GM04503 (cell line): ENCODE data around the gene AQP1.

Experiments used
- DNase-seq: peaks from one replicate; pipeline ENCODE4 v3.0.0-alpha.2; 2012; ENCODE audit warnings: low read depth

Gene AQP1

DNA sequence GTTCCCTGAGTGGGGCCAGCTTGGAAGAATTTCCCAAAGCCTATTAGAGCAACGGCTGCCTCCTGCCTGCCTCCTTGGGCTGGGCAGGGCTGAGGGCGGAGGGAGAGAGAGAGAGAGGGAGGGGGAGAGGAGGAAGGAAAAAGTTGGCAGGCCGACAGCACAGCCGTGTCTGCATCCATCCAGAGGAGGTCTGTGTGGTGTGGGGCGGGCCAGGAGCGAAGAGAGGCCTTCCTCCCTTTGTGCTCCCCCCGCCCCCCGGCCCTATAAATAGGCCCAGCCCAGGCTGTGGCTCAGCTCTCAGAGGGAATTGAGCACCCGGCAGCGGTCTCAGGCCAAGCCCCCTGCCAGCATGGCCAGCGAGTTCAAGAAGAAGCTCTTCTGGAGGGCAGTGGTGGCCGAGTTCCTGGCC is at the start of gene AQP1:
AQP1 (plus strand) TSS at position 293 of the 409 bp plus-strand sequence; CDS start at position 350, 57 bp downstream.
- no peak for DNase-seq

DNA sequence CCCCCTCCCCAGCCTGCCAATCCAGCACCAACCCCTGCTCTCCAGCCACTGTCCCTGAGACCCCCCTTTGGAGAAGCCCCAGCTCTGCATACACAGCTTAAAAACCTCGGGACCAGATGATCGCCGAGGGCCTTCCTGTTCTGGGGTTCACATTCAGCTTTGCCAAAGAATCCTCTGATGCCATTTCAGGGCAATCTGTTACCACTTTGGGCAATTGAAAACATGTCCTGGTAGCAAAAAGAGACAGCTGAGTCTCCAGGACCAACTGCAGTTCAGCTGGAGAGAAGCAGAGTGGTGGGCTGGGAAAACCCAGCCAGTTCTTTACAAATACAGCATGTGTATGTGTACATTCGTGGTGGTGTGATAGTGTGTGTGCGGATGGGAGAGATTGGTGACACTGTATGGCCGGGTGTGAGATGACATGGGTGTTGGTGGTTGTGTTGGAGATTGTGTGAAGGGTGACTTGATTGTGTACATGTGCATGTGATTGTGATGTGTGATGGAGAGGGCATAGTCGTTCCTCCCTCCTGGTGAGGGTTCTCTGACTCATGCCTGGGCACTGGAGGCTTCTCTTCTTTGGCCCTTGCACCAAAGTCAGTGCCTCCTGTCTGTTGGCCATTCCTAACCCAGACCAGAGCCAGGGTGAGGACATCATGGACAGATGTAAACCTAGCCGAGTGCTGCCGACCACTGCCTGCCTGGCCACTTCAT is 48.5 kb upstream of the AQP1 start:
- no peak for DNase-seq

DNA sequence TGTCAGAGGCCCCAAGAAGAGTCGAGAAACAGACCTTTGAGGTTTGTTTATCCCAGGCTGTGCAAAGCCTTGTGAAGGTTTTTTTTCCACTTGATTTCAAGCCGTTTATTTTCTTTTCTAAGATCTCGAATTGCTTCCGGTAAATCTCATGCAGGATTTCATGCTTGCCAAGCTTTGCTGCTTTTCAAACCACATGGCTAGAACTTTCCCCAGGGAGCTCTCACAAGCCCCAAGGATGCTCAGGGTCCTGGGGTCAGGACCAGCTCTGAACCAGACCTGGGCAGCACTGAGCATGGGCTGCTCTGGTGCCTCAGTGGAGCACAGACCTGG is 48.0 kb upstream of the AQP1 start:
- no peak for DNase-seq

DNA sequence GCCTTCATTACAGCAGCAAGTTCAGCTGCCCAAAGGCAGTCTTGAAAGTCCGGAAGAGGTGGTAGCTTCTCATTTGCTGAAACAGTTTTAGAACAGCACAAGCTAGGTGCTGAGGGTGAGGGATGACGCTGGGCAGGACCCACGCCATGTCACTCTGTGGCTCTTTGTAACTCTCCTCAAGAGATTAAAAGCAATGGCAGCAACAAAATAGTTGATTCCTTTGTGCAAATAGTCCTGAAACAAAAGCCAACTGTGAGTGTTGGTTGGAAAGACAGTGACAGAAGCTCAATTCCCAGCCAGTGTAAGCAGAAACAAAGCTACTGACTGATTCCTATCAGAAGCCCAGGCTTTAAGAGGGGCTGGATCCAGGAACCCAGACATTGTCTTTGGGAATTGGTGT is 47.6 kb upstream of the AQP1 start:
- DNase-seq: no peak

DNA sequence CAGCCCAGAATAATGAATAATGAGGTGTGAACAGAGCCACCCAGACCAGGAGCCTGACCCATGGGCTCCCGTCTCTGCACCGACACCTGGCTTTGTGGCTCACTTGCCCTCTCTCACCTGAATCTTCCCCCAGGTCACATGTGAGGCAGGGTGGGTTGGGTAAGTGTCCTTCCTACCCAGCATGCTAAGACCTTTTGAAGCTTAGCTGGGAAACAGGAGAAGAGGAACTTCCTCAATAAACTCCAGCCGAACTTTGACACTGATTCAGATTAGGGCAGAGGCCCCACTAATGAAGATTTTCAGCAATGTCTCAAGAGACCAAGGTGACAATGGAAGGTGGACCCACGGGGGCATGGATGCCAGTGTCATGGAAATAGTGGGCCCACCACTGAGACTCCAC is 46.6 kb upstream of the AQP1 start:
- DNase-seq: no peak

DNA sequence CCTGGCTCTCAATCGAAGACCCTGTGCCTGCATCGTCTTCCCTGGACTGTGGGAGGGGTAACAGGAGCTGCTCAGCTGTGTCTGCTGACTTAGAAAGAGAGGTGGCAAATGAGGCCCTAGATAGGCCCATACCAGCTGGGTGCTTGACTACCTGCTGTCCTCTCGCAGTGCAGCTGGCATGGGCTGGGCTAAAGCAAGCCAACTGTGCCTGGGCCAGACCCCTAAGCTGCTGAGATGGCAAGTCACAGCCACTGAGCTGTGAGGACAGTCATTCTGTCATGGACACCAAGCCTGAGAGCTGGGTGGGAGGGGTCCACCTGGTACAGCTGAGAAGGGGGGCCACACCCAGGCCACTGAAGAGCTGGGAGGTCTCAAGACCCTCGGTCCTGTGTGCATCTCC is 45.8 kb upstream of the AQP1 start:
- no peak for DNase-seq

DNA sequence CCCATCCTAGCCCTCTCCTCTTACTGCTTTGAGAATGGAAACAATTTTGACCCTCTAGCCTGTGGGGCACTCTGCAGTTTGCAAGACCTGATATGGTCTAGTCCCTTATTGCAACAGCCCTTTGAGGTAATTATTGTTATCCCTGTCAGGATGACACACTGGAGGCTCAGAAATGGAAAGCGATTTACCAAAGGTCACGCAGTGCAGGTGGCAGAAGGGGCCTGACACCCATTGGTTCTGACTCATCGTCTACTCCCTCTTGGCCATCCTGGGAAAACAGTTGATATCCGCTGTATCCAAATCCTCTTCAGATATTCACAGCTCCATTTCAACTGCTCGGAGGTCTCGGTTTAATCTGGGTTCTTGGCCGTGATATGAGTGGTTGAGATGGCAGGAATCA is 44.7 kb upstream of the AQP1 start:
- DNase-seq: no peak

DNA sequence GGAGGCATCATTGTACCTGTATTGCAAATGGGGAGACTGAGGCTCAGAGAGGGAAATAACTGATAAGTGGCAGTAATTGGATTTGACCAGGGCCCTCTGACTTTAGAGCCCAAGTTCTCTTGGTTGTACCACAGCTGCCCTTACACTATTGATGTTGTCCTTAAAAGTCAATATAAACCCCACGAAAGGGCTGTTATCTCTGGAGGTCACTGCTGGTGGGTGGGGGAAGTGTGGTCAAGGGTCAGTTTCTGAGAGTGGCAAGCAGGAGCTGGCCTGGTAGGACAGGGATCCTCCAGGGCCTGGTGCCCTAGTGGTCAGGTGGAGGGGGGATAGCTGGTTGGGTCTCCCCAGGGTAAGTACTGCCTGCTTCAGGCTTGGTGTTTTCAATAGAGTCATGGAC is 44.2 kb upstream of the AQP1 start:
- DNase-seq: no peak

DNA sequence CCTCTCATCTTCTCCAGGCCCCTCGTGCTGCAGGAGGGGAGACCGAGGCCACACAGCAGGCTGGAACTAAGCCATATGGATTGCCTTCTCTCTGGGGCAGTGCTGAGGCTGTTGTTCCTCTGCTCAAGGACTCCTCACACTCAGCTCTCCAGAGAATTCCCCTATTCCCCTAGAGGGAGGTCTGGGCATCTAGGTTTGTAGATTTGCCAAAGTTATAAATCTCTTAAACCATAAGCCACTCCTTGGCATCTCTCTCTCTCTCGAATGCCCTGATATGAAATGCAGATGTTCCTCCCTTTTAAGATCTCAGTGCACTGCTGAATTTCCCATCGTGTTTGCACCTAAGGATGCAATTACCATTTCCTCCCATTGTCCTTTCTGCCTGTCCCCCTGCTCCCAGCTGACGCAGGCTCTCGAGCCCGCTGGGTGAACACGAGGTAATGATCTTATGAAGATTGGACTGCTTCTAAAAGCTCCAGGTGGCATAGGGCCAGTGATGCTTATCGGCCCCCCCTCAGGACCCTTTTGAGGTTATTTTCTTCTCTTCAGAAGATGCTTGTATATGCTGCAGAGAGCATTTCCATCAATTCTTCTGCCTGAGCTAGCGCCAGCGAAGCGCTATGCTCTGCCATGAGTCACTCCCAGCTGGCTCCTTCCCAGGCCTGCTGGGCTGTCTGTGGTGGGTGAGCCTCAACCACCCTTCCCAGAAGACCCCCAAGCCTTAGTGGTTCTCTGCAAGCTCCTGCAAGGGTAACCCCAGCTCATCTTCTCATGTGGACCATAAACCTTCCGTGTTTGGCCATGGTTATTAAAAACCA is 41.6 kb upstream of the AQP1 start:
- no peak for DNase-seq

DNA sequence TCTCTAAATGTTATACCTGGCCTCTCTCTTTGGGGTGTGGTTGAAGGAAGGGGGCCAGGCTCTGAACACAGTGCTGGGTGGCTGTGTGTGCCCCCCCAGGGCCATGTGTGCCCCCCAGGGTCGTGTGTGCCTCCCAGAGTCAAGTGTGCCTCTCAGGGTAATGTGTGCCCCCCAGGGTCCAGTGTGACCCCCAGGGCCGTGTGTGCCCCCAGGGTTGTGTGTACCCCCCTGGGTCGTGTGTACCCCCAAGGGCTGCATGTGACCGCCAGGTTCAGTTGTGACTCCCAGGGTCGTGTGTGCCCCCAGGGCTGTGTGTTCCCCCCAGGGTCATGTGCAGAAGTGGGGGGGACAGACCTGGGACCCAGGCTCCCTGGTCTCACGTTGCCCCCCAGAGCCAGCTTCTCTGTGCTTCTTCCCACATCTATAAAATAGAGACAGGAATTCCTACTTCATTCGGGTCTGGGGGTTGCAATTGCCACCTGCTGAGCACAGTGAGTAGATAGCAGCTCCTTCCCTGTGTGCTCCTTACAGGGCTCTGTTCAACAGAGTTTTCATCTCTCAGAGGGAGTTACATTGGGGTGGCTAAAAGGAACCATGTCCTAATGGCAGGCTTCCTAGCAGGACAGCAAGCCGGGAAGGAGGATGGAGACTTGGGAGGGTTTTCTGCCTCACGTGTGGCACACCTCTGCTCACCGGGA is 40.7 kb upstream of the AQP1 start:
- DNase-seq: no peak

DNA sequence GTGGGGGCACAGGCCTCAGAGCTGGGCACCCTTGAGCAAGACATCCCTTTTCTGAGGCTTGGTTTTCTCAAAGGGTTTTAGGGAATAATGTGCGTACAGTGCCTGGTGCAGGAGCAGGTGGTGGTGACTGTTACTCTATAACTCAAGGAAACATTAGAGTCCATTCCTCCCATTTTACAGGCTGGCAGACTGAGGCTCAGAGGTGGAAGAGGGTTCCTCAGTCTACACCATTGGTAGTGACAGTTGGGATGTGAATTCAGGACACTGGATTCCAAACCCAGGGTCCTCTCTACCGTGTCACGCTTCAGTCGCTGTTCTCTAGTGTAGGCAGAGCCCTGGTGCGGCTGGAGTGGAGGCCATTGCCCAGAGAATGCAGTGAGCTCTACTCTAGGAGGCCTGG is 40.0 kb upstream of the AQP1 start:
- DNase-seq: no peak

DNA sequence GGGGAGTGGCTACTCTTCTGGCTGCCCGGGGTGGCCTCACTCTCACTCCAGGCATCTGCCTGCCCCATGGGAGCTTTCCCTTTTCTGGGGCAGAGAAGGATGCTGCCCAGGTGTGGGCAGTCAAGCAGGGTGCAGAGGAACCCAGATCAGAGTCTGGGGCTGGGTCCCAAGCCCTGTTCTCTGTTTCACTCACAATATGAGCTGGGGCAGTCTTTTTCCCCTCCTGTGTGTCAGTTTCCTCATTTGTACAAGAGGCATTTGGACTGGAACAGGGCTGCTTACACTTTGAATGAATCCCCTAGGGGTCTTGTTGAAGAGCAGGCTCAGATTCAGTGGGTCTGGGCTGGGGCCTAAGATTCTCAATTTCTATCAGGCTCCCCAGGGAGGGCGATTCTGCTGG is 38.4 kb upstream of the AQP1 start:
- DNase-seq: no peak

DNA sequence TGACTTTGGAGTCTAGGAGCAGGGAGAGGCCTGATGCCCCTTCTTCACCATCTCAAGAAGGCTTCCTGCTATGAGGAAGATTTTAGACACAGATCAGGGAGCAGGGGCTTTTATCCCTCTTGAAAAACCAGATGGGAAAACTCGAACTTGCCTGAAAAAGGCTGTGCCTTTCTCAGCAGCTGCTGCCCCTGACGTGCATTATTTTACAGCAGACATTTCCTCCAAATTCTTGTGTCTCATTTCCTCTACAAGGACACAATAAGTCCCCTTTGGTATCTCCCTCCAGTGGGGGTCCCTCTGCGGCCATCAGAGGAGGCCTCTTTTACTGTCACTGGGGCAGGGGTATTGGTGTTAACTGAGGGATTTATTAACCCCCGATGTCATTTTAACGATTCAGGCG is 38.0 kb upstream of the AQP1 start:
- no peak for DNase-seq

DNA sequence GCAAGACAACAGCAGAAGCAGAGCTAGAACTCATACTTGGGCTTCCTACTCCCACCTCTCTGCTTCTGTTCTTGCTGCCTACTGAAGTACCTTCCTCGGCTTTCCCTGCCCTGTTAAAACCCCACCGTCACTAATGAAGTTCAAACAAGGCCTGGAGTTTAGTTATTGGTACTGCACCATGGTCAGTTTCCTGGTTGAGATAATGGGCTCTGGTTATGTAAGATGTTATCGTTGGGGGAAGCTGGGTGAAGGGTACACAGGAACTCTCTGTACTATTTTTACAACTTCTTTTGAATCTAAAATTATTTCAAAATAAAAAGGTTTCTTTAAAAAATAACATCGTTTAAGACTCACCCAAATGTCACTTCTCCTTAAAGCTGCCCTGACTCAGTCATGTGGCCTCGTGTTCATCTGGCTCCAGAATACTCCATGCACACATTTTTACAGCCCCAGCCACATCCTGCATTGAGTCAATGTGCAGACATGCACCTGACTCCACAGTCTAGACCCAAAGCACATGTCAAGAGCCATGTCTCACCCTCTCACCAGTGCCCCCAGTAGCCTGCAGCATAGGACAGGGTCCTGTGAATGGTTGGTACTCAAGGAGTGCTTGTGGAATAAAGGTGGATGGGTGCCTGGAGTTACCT is 36.9 kb upstream of the AQP1 start:
- DNase-seq: no peak

DNA sequence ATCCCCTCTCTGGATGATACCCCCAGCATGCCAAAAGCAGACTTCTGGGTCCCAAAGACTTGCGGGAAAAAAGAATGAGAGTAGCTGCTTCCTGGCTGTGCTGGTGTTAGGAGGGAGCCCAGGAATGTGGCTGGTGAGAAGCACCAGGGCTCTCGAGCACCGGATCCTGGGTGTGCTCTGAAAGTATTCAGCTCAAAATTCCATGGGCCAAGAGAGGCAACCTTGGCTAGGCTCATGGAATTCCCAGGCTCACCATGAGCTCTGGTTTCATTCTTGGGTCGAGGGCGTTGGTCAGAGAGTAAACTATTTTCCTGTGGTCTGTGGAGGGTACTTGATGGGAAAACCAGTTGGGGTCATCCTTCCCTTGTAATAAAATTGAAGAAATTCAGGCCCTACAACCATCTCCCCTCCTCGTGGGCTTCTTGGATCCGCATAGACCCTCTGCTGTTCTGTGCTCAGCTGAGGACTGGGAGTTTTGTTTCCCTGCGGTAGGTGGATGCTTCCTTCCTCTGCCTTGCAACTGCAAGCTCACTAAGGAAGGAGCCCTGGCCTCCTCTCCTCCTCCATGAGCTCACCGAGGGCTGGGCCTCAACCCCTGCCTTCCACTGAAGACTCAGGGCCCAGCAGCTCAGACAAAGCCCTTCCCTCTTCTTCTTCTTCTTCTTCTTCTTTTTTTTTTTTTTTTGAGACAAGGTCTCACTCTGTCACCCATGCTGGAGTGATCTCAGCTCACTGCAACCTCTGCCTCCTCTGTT is 34.5 kb upstream of the AQP1 start:
- DNase-seq: no peak

DNA sequence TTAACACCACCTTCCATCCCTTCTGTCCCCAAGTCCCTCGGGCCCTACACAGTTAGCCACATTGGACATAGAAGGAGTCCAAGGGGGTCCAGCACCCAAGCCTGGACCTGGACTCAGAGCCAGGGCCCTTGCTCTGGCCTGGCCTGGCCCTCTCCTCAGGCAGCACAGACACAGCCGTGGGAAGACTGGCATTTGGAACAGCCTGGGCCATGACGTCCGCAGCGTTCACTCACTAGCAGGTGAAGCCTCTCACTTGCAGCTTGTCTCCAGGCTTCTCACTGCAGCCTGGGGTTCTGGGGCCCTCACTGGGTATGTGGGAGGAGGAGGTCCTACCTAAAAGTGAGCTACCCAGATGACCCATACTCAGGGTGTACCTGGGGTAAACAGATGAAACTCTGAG is 33.7 kb upstream of the AQP1 start:
- no peak for DNase-seq

DNA sequence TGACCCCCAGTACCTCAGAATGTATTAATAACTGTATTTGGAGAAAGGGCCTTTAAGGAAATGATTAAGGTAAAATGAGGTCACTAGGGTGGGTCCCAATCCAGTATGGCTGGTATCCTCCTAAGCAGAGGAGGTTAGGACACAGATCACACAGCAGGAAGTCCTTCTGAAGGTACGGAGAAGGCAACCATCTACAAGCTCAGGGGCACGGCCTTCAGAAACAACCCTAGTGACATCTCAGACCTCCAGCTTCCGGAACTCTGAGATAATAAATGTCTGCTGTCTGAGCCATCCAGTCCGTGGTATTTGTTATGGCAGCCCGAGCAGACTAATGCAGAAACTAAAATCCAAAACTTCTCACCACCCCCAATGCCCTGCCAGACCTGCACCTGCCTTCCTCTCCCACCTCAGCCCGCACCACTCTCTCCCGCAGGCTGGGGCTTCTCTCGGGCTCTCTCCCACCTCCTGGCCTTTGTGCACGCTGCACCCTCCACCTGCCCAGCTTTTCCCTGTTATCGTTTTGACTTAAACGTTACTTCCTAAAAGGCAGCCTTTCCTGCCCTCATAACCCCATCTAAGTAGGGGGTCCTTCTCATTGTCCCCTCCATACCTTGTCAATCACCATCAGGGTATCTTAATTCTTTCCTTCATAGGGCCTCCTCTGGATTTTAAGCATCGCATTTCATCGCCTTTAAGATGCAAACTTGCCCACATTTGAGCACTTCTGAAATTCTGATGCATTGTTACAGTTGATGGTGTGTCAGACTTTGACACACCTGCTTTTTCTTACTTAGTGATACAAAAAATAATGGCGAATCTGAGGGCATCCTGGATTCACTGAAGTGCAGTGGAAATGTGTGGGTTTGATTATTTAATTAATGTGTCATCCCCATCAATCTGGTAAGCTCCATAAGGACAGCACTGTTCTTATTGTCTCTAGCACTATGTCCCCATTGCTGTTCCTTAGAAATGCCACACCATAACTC is 32.2 kb upstream of the AQP1 start:
- no peak for DNase-seq

DNA sequence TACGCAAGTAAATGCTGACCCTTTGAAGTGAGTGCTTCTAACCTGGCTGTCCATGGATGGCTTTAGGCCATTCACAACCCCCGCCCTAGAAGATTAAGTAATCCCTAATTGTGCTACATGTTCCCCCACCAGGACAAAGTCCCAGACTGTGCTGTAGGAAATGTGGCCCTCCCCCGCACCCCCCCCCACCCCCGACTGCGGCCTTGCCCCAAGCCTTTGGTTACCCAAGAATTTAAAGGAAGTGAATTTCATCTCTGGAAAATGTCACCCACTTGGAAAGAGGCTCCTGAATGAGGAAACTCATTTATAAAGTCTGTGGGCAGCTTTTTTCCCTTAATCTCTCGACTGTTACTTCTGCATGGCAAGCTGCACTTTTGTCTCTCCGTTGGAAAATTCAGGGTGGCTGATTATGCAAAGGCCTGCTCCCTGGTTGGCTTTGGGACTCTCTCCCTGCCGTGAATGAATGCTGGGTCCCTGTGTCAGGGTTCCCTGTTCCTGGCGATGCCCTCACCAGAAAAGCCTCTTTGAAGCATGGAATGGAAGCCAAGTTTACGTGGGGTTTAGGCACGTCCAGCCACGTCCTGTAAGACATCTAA is 31.4 kb upstream of the AQP1 start:
- no peak for DNase-seq

DNA sequence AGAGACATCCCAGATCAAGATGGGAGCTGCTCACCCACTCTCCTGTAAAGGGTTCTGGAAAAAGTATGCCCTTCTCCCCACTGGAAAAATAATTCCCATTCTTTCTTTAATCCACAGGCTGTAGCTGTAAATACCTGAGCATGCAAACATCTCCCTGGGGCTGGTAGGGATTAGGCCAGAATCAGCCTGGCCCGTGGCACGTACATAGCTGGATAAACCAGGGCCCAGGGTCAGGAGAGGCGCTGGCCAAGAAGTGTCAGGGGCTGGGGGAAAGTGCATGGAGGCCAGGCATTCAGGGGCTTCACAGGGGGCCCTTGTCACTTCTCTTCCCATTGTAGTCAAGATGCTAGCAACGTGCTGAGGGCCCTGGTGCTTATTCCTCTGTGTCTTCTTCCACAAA is 30.7 kb upstream of the AQP1 start:
- DNase-seq: no peak

DNA sequence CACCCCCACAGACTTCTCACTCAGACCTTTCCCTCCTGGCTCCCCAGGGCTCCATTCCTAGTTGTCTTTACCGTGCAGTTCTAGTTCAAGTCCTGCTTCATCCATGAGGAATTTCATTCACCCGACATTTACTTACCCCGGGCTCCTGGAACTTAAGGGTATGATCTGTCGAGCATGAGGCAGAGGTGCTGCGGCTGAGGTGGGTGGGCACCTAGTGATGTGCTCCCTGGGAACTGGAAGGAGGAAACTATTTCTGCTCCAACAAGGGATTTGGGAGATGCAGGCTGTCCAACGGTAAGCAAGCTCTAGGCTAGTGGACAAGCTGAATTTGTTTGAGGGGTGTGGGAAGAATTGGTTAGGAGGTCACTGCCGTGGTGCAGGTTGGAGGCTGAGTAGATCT is 30.2 kb upstream of the AQP1 start:
- no peak for DNase-seq
